HEK293 (cell line): ENCODE measurements around the gene NR2F1-AS1.
A peak's percentile ranks its signal among the peaks of the same experiment; 100 is the strongest.

Source experiments
- CTCF ChIA-PET: fragments of 350-600 bp; formaldehyde crosslinking; extraction: SDS; loops from one replicate; lab custom pipeline; 2021; ENCODE audit warnings: antibody characterized with exemption; lab: Yijun Ruan, JAX
- POLR2A ChIA-PET: fragments of 300-600 bp; formaldehyde crosslinking; extraction: SDS; loops from one replicate; lab custom pipeline; 2020; ENCODE audit warnings: antibody characterized with exemption, inconsistent platforms; lab: Yijun Ruan, JAX
- H3K27ac ChIP-seq: fragments of 200-500 bp; sonication (Bioruptor generic); 2 replicates; pipeline ENCODE4 v1.5.1; 2014; ENCODE audit warnings: low read depth, low read length, control low read depth, inconsistent platforms; ENCODE audit errors: extremely low read depth
- H3K36me3 ChIP-seq, 2 experiments: fragments of 200-500 bp in 1 of 2; sonication (Bioruptor generic) in 1 of 2; 1 replicate in 1 of 2; 2 replicates in 1 of 2; pipeline ENCODE4 v1.5.1; 2014 to 2017; ENCODE audit warnings: inconsistent platforms in 2 of 2, low read length in 2 of 2; ENCODE audit not compliant: control insufficient read depth in 2 of 2, insufficient read depth in 1 of 2
- H3K4me1 ChIP-seq: fragments of 200-500 bp; sonication (Bioruptor generic); 2 replicates; pipeline ENCODE4 v1.5.1; 2014; ENCODE audit warnings: mild to moderate bottlenecking, low read length, inconsistent platforms; ENCODE audit not compliant: control insufficient read depth, insufficient read depth
- H3K4me3 ChIP-seq: 2 replicates; pipeline ENCODE4 v1.5.1; 2011; ENCODE audit warnings: low read depth, mild to moderate bottlenecking, control low read depth, low read length, moderate library complexity
- H3K9me3 ChIP-seq: fragments of 200-500 bp; sonication (Bioruptor generic); 2 replicates; pipeline ENCODE4 v1.5.1; 2014; ENCODE audit warnings: low read depth, low read length, inconsistent platforms; ENCODE audit not compliant: control insufficient read depth, insufficient read depth
- FEZF1 ChIP-seq: fragments of 450-650 bp; formaldehyde crosslinking; IDR thresholded peaks from 2 replicates; pipeline ENCODE4 v1.5.1; 2016; ENCODE audit warnings: missing biosample characterization, missing genetic modification characterization
- IKZF3 ChIP-seq: fragments of 450-650 bp; IDR thresholded peaks from 2 replicates; pipeline ENCODE4 v1.5.0; 2018; ENCODE audit warnings: missing biosample characterization, mild to moderate bottlenecking, missing genetic modification characterization, moderate library complexity
- KLF9 ChIP-seq: fragments of 450-650 bp; formaldehyde crosslinking; IDR thresholded peaks from 2 replicates; pipeline ENCODE4 v1.5.1; 2016; ENCODE audit warnings: missing biosample characterization, missing genetic modification characterization, low read depth
- MZF1 ChIP-seq: fragments of 450-650 bp; formaldehyde crosslinking; IDR thresholded peaks from 2 replicates; pipeline ENCODE4 v1.5.1; 2017; ENCODE audit warnings: missing biosample characterization, missing genetic modification characterization, borderline replicate concordance
- OSR2 ChIP-seq: fragments of 450-650 bp; formaldehyde crosslinking; IDR thresholded peaks from 2 replicates; pipeline ENCODE4 v1.5.1; 2016; ENCODE audit warnings: missing biosample characterization, missing genetic modification characterization
- ZBTB1 ChIP-seq: fragments of 450-650 bp; formaldehyde crosslinking; IDR thresholded peaks from 2 replicates; pipeline ENCODE4 v1.5.1; 2016; ENCODE audit warnings: missing biosample characterization, missing genetic modification characterization
- ZBTB44 ChIP-seq: fragments of 450-650 bp; IDR thresholded peaks from 2 replicates; pipeline ENCODE4 v1.5.1; 2018; ENCODE audit warnings: missing biosample characterization, mild to moderate bottlenecking, missing genetic modification characterization
- ZNF138 ChIP-seq: fragments of 450-650 bp; formaldehyde crosslinking; IDR thresholded peaks from 2 replicates; pipeline ENCODE4 v1.5.1; 2016; ENCODE audit warnings: missing biosample characterization, missing genetic modification characterization, borderline replicate concordance
- ZNF146 ChIP-seq: fragments of 450-650 bp; formaldehyde crosslinking; IDR thresholded peaks from 2 replicates; pipeline ENCODE4 v1.5.1; 2016; ENCODE audit warnings: missing biosample characterization, missing genetic modification characterization
- ZNF18 ChIP-seq: fragments of 450-650 bp; formaldehyde crosslinking; IDR thresholded peaks from 2 replicates; pipeline ENCODE4 v1.5.1; 2016; ENCODE audit warnings: missing biosample characterization, missing genetic modification characterization
- ZNF423 ChIP-seq: fragments of 450-650 bp; formaldehyde crosslinking; IDR thresholded peaks from 2 replicates; pipeline ENCODE4 v1.5.1; 2016; ENCODE audit warnings: missing biosample characterization, missing genetic modification characterization
- ZNF580 ChIP-seq: fragments of 450-650 bp; formaldehyde crosslinking; IDR thresholded peaks from 2 replicates; pipeline ENCODE4 v1.5.1; 2016; ENCODE audit warnings: missing biosample characterization, missing genetic modification characterization
- ZNF624 ChIP-seq: fragments of 450-650 bp; formaldehyde crosslinking; IDR thresholded peaks from 2 replicates; pipeline ENCODE4 v1.5.1; 2017; ENCODE audit warnings: missing biosample characterization, missing genetic modification characterization
- ZNF670 ChIP-seq: fragments of 450-650 bp; formaldehyde crosslinking; IDR thresholded peaks from 2 replicates; pipeline ENCODE4 v1.5.1; 2016; ENCODE audit warnings: missing biosample characterization, missing genetic modification characterization, low read depth
- ZNF843 ChIP-seq: fragments of 450-650 bp; formaldehyde crosslinking; IDR thresholded peaks from 2 replicates; pipeline ENCODE4 v1.5.1; 2016; ENCODE audit warnings: missing biosample characterization, missing genetic modification characterization
- ZSCAN16 ChIP-seq: fragments of 450-650 bp; formaldehyde crosslinking; IDR thresholded peaks from 2 replicates; pipeline ENCODE4 v1.5.1; 2016; ENCODE audit warnings: missing biosample characterization, missing genetic modification characterization
- TF ChIP-seq, protein P1 (sequence below): fragments of 450-650 bp; formaldehyde crosslinking; IDR thresholded peaks from 2 replicates; pipeline ENCODE4 v1.5.1; 2016; ENCODE audit warnings: missing biosample characterization, missing genetic modification characterization, low read depth
- TF ChIP-seq, protein P2 (sequence below): fragments of 450-650 bp; formaldehyde crosslinking; IDR thresholded peaks from 2 replicates; pipeline ENCODE4 v1.5.1; 2017; ENCODE audit warnings: missing biosample characterization, missing genetic modification characterization
- TF ChIP-seq, protein P3 (sequence below): fragments of 450-650 bp; IDR thresholded peaks from 2 replicates; pipeline ENCODE4 v1.5.1; 2018; ENCODE audit warnings: missing biosample characterization, missing genetic modification characterization

Gene NR2F1-AS1

GRCh38 chr5:93431250-93431649 lies 149.8 kb downstream of the NR2F1-AS1 start:
- no peak overlapping the region; the same call in 1 of the 2 replicates for H3K27ac ChIP-seq
- POLR2A ChIA-PET: no interaction called here
- H3K9me3 ChIP-seq: no peaks in the 10 kb centered on the region
- no peak overlapping the region for H3K4me3 ChIP-seq
- H3K36me3 ChIP-seq: no peaks in the 10 kb centered on the region
- H3K4me1 ChIP-seq: peaks cover 43% of the 10 kb centered on the region
- CTCF ChIA-PET: no interaction called here
- peak; percentile 73 for TF ChIP-seq ZNF843 (tag by site-specific recombination)
- TF ChIP-seq, protein P1, sequence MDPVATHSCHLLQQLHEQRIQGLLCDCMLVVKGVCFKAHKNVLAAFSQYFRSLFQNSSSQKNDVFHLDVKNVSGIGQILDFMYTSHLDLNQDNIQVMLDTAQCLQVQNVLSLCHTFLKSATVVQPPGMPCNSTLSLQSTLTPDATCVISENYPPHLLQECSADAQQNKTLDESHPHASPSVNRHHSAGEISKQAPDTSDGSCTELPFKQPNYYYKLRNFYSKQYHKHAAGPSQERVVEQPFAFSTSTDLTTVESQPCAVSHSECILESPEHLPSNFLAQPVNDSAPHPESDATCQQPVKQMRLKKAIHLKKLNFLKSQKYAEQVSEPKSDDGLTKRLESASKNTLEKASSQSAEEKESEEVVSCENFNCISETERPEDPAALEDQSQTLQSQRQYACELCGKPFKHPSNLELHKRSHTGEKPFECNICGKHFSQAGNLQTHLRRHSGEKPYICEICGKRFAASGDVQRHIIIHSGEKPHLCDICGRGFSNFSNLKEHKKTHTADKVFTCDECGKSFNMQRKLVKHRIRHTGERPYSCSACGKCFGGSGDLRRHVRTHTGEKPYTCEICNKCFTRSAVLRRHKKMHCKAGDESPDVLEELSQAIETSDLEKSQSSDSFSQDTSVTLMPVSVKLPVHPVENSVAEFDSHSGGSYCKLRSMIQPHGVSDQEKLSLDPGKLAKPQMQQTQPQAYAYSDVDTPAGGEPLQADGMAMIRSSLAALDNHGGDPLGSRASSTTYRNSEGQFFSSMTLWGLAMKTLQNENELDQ (tag by site-specific recombination): no peak
- TF ChIP-seq ZBTB1: no peak
- TF ChIP-seq ZNF146 (tag by site-specific recombination): no peak
- TF ChIP-seq FEZF1 (tag by site-specific recombination): peak; percentile 47
- TF ChIP-seq ZSCAN16 (tag by site-specific recombination): no peak
- no peak for TF ChIP-seq KLF9 (tag by site-specific recombination)
- no peak for TF ChIP-seq ZNF670 (tag by site-specific recombination)
- TF ChIP-seq IKZF3: peak; percentile 53; the same call in 1 of the 2 replicates
- no peak for TF ChIP-seq ZNF423 (tag by site-specific recombination)
- TF ChIP-seq OSR2 (tag by site-specific recombination): 0 out of 2 replicates have a peak, but pooled peaks have one; percentile 19
- TF ChIP-seq ZBTB44 (tag by site-specific recombination): peak; percentile 89
- peak; percentile 20; the same call in 1 of the 2 replicates for TF ChIP-seq ZNF18 (tag by site-specific recombination)
- TF ChIP-seq, protein P2, sequence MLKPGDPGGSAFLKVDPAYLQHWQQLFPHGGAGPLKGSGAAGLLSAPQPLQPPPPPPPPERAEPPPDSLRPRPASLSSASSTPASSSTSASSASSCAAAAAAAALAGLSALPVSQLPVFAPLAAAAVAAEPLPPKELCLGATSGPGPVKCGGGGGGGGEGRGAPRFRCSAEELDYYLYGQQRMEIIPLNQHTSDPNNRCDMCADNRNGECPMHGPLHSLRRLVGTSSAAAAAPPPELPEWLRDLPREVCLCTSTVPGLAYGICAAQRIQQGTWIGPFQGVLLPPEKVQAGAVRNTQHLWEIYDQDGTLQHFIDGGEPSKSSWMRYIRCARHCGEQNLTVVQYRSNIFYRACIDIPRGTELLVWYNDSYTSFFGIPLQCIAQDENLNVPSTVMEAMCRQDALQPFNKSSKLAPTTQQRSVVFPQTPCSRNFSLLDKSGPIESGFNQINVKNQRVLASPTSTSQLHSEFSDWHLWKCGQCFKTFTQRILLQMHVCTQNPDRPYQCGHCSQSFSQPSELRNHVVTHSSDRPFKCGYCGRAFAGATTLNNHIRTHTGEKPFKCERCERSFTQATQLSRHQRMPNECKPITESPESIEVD (tag by site-specific recombination): peak; percentile 86
- no peak for TF ChIP-seq ZNF624
- TF ChIP-seq MZF1: no peak
- no peak for TF ChIP-seq ZNF138 (tag by site-specific recombination)
- TF ChIP-seq ZNF580 (tag by site-specific recombination): no peak

DNA sequence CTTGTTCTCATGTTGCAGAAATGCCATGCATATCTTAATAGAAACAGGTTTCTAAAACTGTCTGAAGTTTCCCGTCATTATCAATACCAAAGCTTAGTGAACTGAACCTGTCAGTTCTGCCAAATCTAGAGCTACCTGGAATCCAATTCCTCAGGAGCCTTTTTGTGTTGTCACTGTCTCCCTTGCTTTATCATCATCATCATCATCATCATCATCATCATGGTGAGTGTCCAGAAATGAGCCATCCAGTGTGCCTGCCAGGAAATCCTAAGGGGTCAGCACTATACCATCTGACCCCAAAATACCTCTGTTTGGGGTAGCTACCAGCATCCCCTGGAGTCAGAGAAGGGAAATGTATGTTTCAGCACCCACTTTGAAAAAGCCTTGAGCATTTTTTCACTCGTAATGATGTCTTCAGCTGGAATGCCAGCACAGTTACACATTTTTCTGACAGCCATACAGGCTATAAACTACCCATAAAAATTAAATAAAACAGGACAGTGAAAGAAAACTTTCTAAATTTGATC lies 150.3 kb downstream of the NR2F1-AS1 start:
- no peak overlapping the region for H3K4me3 ChIP-seq
- H3K36me3 ChIP-seq: no peaks in the 10 kb centered on the region
- TF ChIP-seq, protein P3, sequence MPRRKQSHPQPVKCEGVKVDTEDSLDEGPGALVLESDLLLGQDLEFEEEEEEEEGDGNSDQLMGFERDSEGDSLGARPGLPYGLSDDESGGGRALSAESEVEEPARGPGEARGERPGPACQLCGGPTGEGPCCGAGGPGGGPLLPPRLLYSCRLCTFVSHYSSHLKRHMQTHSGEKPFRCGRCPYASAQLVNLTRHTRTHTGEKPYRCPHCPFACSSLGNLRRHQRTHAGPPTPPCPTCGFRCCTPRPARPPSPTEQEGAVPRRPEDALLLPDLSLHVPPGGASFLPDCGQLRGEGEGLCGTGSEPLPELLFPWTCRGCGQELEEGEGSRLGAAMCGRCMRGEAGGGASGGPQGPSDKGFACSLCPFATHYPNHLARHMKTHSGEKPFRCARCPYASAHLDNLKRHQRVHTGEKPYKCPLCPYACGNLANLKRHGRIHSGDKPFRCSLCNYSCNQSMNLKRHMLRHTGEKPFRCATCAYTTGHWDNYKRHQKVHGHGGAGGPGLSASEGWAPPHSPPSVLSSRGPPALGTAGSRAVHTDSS: peak; percentile 94
- no peak for TF ChIP-seq ZNF843 (tag by site-specific recombination)
- ChIA-PET POLR2A (no interaction called here), CTCF (no interaction called here)
- no peaks in the 10 kb centered on the region for H3K9me3 ChIP-seq
- H3K27ac ChIP-seq: no peak overlapping the region; the same call in 1 of the 2 replicates
- H3K4me1 ChIP-seq: peaks cover 45% of the 10 kb centered on the region
